CD4-positive, alpha-beta memory T cell (primary cell): ENCODE data around the gene ASCC2. TPM values are rescaled to one million over a fixed set of nuclear protein-coding genes. Genes with fewer than 3 reads are reported as not detected.

Experiments
- CTCF ChIA-PET: fragments of 350-600 bp; sonication (Branson Sonifier 250); formaldehyde crosslinking; loops from one replicate; lab custom pipeline; 2021; ENCODE audit warnings: inconsistent platforms; ENCODE audit not compliant: partially characterized antibody; lab: Charles Lee
- POLR2A ChIA-PET: fragments of 350-600 bp; sonication (Branson Sonifier 250); formaldehyde crosslinking; loops from one replicate; lab custom pipeline; 2021; ENCODE audit not compliant: partially characterized antibody; lab: Charles Lee
- DNase-seq, 5 donors: peaks; one replicate each; pipeline versions ENCODE4 v3.0.0 to v3.0.0-alpha.2; 2020 to 2022; ENCODE audit warnings: mixed read lengths in 1 of 5
- H3K27ac ChIP-seq: one replicate; pipeline ENCODE4 v1.7.0; 2013; ENCODE audit warnings: low read depth, low read length
- H3K27me3 ChIP-seq: 2 replicates; pipeline ENCODE4 v1.7.0; 2013; ENCODE audit warnings: mild to moderate bottlenecking, low read length, moderate library complexity; ENCODE audit not compliant: insufficient read depth
- H3K36me3 ChIP-seq: 2 replicates; pipeline ENCODE4 v1.7.0; 2013; ENCODE audit warnings: mild to moderate bottlenecking, low read length, moderate library complexity; ENCODE audit not compliant: insufficient read depth
- H3K4me1 ChIP-seq: 2 replicates; pipeline ENCODE4 v1.7.0; 2013; ENCODE audit warnings: mild to moderate bottlenecking, low read length, moderate library complexity; ENCODE audit not compliant: insufficient read depth
- H3K4me3 ChIP-seq, 2 donors: one replicate each; pipeline ENCODE4 v1.7.0; 2013; ENCODE audit warnings: low read length in 2 of 2, mild to moderate bottlenecking in 1 of 2
- H3K9me3 ChIP-seq, 2 donors: one replicate each; pipeline ENCODE4 v1.7.0; 2013; ENCODE audit warnings: low read length in 2 of 2, control low read depth in 1 of 2; ENCODE audit not compliant: control insufficient read depth in 1 of 2
- H3K27ac Mint-ChIP-seq, 7 donors: one replicate each; pipeline ENCODE4 v1.8.0; 2020 to 2021; ENCODE audit warnings: mixed read lengths in 7 of 7, mild to moderate bottlenecking in 6 of 7, inconsistent platforms in 3 of 7, moderate library complexity in 3 of 7
- H3K27me3 Mint-ChIP-seq, 2 donors: one replicate each; pipeline ENCODE4 v1.8.0; 2020 to 2021; ENCODE audit warnings: mixed read lengths in 2 of 2
- H3K36me3 Mint-ChIP-seq, 2 donors: one replicate each; pipeline ENCODE4 v1.8.0; 2020 to 2021; ENCODE audit warnings: mixed read lengths in 2 of 2, inconsistent platforms in 1 of 2, mild to moderate bottlenecking in 1 of 2
- H3K4me1 Mint-ChIP-seq, 4 donors: one replicate each; pipeline ENCODE4 v1.8.0; 2020 to 2021; ENCODE audit warnings: mixed read lengths in 4 of 4, mild to moderate bottlenecking in 1 of 4
- H3K4me3 Mint-ChIP-seq, 8 donors: one replicate each; pipeline ENCODE4 v1.8.0; 2020 to 2021; ENCODE audit warnings: mixed read lengths in 8 of 8, mild to moderate bottlenecking in 7 of 8, moderate library complexity in 6 of 8, inconsistent platforms in 3 of 8
- H3K9me3 Mint-ChIP-seq, 8 donors: one replicate each; pipeline ENCODE4 v1.8.0; 2020 to 2021; ENCODE audit warnings: mixed read lengths in 8 of 8, mild to moderate bottlenecking in 5 of 8, inconsistent platforms in 3 of 8, moderate library complexity in 1 of 8
- intact Hi-C: fragments of 100-400 bp; cut with micrococcal nuclease; formaldehyde crosslinking; loops from one replicate; pipeline ENCODE4 v1.15.1; 2023
- polyA plus RNA-seq, 2 donors: library from polyadenylated mRNA; unstranded; fragments of 300-500 nt; fragmentation: Illumina TruSeq; gene quantifications; one replicate each; pipeline ENCODE4 v1.2.3, GENCODE V29; 2021
- total RNA-seq, 2 experiments: library from RNA; stranded (reverse); gene quantifications; one replicate each; pipeline ENCODE4 v1.2.3, GENCODE V29; 2021

ASCC2 gene
- total and polyA plus RNA-seq, 4 experiments from 2014 or later: 21.4 to 88.7 (median 75.0) TPM

DNA sequence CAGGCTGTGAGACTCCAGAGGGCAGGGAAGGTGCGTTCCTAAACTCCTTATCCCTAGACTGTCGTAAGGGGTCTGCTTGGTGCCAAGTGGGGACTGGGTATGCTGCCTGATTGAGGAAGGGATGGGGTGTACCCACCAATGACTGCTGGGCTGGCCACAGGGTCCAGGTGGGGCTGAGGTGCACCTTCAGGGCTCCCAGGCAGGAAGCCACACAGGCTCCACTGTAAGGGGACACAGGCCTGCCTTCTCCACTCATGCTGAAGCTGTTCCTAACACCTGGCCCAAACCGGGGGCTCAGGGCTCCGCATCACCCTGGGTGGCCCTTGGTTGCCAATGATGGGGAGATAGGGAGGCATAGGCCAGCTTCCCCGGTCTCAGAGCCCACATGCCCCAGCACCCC is 97.9 kb downstream of the ASCC2 start:
- CTCF ChIA-PET: no interaction called here
- Histone ChIP-seq H3K4me3 (no peak overlapping the region), H3K27me3 (no peaks in the 10 kb centered on the region), H3K4me1 (no peaks in the 10 kb centered on the region), H3K27ac (no peak overlapping the region), H3K9me3 (no peaks in the 10 kb centered on the region), H3K36me3 (peaks cover 17% of the 10 kb centered on the region)
- peak overlapping the region in 1 of 7 donors; percentile 79 for H3K27ac Mint-ChIP-seq
- intact Hi-C loops: no loop called here
- no peaks in the 10 kb centered on the region for H3K27me3 Mint-ChIP-seq
- no peaks in the 10 kb centered on the region for H3K9me3 Mint-ChIP-seq
- H3K4me3 Mint-ChIP-seq: no peak overlapping the region
- POLR2A ChIA-PET: no interaction called here
- no peak for DNase-seq
- no peaks in the 10 kb centered on the region for H3K4me1 Mint-ChIP-seq
- H3K36me3 Mint-ChIP-seq: peaks cover 21 to 43% of the 10 kb centered on the region in 2 donors

DNA sequence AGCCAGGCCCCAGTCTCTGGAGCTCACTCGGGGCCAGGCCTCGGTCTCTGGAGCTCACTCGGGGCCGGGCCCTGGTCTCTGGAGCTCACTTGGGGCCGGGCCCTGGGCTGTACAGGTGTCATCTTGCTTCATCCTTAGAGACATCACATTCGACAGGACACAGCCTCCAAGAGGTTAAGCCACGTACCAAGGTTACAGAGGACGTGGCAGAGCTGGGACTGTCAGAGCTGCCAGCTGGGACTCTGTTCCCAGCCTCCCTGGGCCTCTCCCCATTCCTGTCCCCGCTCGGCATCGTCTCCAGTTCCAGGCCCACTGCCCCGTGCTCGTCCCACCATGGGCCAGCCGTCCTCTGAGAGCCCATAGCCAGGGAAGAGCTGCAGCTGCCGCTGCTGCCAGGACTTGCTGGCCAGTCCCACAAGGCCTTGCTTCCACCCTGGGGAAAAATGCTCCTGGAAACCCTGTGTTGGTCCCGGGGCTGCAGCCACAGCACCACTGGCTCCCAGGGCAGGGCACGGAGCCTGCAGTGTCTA is 98.7 kb downstream of the ASCC2 start:
- no peaks in the 10 kb centered on the region for H3K9me3 ChIP-seq
- H3K4me3 ChIP-seq: no peak overlapping the region
- peaks cover 11% of the 10 kb centered on the region for H3K36me3 ChIP-seq
- H3K27ac ChIP-seq: no peak overlapping the region
- ChIA-PET POLR2A (no interaction called here), CTCF (no interaction called here)
- DNase-seq: no peak
- Mint-ChIP-seq H3K27ac (no peak overlapping the region), H3K4me1 (no peaks in the 10 kb centered on the region), H3K27me3 (no peaks in the 10 kb centered on the region), H3K4me3 (no peak overlapping the region), H3K36me3 (peaks cover 17 to 35% of the 10 kb centered on the region in 2 donors), H3K9me3 (no peaks in the 10 kb centered on the region)
- no peaks in the 10 kb centered on the region for H3K27me3 ChIP-seq
- intact Hi-C loops: no loop called here
- H3K4me1 ChIP-seq: no peaks in the 10 kb centered on the region

Other genes with a start within 250 kb of the ASCC2 start
- 10 to 100 TPM; 28.3 to 31.4 TPM for gene NF2, start 234.6 kb downstream of the ASCC2 start, total RNA-seq
- 10 to 100 TPM; 11.7 to 20.0 TPM for gene NF2, start 234.6 kb downstream of the ASCC2 start, polyA plus RNA-seq
- gene CABP7, start 118.3 kb downstream of the ASCC2 start, total RNA-seq: not detected
- under 1 TPM; 0.08 to 0.13 TPM for gene CABP7, start 118.3 kb downstream of the ASCC2 start, polyA plus RNA-seq
- 10 to 100 TPM; 16.3 to 20.4 TPM for gene ZMAT5, start 71.3 kb downstream of the ASCC2 start, total RNA-seq
- gene ZMAT5, start 71.3 kb downstream of the ASCC2 start, polyA plus RNA-seq: 10 to 100 TPM; 42.2 to 67.7 TPM
- 10 to 100 TPM; 47.6 to 53.2 TPM for gene UQCR10, start 70.9 kb downstream of the ASCC2 start, total RNA-seq
- 100 to 1,000 TPM; 271 to 332 TPM for gene UQCR10, start 70.9 kb downstream of the ASCC2 start, polyA plus RNA-seq
- gene MTMR3, start 44.9 kb upstream of the ASCC2 start, total RNA-seq: 10 to 100 TPM; 65.3 to 68.6 TPM
- 10 to 100 TPM; 11.0 to 21.3 TPM for gene MTMR3, start 44.9 kb upstream of the ASCC2 start, polyA plus RNA-seq
- gene HORMAD2, start 242.2 kb upstream of the ASCC2 start, total RNA-seq: not detected
- not detected for gene HORMAD2, start 242.2 kb upstream of the ASCC2 start, polyA plus RNA-seq